Esophagus muscularis mucosa (tissue), 3 donors: ENCODE data around the gene GBP6.

ENCODE experiments used
- POLR2A ChIP-seq: fragments of 450-650 bp; IDR thresholded peaks from one replicate; pipeline ENCODE4 v1.6.1; 2017; ENCODE audit warnings: antibody characterized with exemption, moderate library complexity, mild to moderate bottlenecking, low read depth
- POLR2AphosphoS5 ChIP-seq, 2 donors: sonication (generic); formaldehyde crosslinking; IDR thresholded peaks; one replicate each; pipeline ENCODE4 v1.6.1; 2017; ENCODE audit warnings: antibody characterized with exemption in 2 of 2
- TF ChIP-seq, protein P1 (sequence below), 3 experiments: fragments of 200-600 bp in 2 of 3; fragments of 450-650 bp in 1 of 3; sonication (generic) in 2 of 3; IDR thresholded peaks; one replicate each; pipeline ENCODE4 v1.5.1; 2017 to 2019; ENCODE audit warnings: antibody characterized with exemption in 3 of 3, mild to moderate bottlenecking in 2 of 3, moderate library complexity in 1 of 3

DNA sequence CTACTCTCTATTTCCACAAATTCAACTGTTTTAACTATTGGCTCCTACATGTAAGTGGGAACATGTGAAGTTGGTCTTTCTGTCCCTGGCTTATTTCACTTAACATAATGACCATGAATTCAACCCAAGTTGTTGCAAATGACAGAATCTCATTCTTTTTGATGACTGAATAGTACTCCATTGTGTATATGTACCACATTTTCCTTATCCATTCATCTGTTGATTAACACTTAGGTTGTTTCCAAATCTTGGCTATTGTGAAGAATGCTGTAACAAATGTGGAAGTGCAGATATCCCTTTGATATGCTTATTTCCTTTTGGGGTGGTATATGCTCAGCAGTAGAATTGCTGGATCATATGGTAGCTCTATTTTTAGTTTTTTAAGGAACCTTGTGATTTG is 33.0 kb downstream of the GBP6 start:
- TF ChIP-seq, protein P1, sequence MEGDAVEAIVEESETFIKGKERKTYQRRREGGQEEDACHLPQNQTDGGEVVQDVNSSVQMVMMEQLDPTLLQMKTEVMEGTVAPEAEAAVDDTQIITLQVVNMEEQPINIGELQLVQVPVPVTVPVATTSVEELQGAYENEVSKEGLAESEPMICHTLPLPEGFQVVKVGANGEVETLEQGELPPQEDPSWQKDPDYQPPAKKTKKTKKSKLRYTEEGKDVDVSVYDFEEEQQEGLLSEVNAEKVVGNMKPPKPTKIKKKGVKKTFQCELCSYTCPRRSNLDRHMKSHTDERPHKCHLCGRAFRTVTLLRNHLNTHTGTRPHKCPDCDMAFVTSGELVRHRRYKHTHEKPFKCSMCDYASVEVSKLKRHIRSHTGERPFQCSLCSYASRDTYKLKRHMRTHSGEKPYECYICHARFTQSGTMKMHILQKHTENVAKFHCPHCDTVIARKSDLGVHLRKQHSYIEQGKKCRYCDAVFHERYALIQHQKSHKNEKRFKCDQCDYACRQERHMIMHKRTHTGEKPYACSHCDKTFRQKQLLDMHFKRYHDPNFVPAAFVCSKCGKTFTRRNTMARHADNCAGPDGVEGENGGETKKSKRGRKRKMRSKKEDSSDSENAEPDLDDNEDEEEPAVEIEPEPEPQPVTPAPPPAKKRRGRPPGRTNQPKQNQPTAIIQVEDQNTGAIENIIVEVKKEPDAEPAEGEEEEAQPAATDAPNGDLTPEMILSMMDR (IDR thresholded peaks at IDR 0.05) = no peak
- no peak for TF ChIP-seq POLR2A
- no peak for TF ChIP-seq POLR2AphosphoS5 (IDR thresholded peaks at IDR 0.05)
